H4 (cell line): Measurements from ENCODE around the gene ECE1. TPM values are rescaled to one million over a fixed set of nuclear protein-coding genes. Genes with fewer than 3 reads are reported as not detected.
"Not testable (repeated sequence)": the region's sequence is repeated elsewhere in the genome, so short reads cannot be mapped to it uniquely, and the experiment has no call there.

Source experiments
- DNase-seq: peaks from one replicate; pipeline ENCODE4 v3.0.0-alpha.2; 2015; ENCODE audit warnings: low spot score
- total RNA-seq: library from RNA; depleted of rRNA; stranded (reverse); fragments of >200 nt; shearing (Covaris generic); gene quantifications from 2 replicates; pipeline ENCODE4 v1.2.3, GENCODE V29; 2014; rRNA removed

ECE1 gene
- total RNA-seq, 1 experiment from 2014 or later, result 55.2 TPM

DNA sequence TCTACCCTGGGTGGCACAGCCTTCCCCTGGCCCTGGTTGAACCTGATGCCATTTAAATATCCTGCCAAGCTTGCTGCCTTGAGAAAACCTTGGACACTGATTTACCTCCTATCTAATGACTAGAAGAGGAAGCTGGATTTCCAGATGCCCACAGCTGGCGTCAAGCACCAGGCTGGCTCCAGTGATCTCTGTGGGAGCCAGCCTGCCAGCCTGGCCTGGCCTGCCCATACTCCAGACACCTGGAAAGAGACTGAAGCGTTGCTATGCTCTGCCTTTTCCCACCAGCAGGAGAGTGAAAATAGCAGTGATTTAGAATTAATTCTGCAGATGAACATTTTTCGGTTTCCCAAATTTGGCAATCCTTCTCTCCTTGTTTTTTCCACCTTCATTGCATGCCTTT lies 102.0 kb downstream of the ECE1 start:
- no peak for DNase-seq

DNA sequence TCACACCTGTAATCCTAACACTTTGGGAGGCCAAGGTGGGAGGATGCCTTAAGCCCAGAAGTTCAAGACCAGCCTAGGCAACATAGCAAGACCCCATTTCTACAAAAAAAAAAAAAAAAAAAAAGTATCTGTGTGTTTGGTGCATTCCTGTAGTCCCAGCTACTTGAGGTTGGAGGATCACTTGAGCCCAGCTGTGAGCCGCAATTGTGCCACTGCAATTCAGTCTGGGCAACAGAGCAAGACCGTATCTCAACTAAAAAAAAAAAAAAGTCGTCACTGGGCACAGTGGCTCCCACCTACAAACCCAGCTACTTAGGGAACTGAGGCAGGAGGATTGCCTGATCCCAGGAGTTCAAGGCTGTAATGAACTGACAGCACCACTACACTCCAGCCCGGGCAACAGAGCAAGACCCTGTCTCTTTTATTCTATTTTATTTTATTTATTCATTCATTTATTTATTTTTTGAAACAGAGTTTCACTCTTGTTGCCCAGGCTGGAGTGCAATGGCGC lies 105.0 kb downstream of the ECE1 start:
- no peak for DNase-seq

DNA sequence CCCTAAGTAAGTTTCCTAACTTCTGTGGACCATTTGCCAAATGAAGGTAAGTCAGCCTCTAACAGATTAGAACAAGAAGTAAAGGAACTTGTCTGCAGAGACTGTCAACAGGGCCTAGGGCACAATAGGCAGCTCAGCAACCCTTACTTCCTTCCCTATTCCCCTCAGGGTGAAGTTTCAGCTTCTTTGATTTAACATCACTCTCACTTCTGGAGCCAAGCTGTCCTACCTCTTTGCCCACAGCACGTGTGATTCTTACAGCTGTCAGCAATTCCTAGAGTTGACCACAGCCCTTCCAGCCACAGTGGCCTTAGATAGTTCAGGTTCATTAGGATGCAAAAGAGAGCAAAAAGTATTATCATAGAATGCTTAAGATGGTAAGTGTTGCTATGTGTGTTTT lies 106.0 kb downstream of the ECE1 start:
- no peak for DNase-seq

DNA sequence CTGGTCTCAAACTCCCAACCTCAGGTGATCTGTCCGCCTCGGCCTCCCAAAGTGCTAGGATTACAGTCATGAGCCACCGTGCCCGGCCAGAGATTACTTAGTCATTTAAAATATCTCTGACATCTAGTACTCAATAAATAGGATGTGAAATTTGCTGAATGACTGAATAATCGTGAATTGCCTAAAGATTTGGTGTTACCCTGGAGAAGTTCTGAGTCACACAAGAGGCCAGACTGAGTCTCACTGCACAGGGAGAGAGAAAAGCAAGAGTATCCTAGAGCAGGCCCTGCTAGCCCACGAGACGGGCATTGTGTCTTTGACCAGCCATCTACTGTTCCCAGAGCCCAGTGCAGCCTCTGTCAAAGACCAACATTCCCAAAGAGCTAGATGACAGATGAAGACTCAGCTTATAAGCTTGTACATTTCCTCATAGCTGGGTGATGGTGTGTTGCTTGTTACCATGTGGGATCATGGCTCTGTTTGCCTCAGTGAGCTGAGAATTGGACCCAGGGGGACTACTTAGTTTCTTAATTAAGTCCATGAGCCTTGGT lies 108.0 kb downstream of the ECE1 start:
- DNase-seq, result no peak

- DNase-seq, result not testable (repeated sequence)
Observed at GRCh38 chr1:21178271-21178670, 112.0 kb downstream of the ECE1 start.

DNA sequence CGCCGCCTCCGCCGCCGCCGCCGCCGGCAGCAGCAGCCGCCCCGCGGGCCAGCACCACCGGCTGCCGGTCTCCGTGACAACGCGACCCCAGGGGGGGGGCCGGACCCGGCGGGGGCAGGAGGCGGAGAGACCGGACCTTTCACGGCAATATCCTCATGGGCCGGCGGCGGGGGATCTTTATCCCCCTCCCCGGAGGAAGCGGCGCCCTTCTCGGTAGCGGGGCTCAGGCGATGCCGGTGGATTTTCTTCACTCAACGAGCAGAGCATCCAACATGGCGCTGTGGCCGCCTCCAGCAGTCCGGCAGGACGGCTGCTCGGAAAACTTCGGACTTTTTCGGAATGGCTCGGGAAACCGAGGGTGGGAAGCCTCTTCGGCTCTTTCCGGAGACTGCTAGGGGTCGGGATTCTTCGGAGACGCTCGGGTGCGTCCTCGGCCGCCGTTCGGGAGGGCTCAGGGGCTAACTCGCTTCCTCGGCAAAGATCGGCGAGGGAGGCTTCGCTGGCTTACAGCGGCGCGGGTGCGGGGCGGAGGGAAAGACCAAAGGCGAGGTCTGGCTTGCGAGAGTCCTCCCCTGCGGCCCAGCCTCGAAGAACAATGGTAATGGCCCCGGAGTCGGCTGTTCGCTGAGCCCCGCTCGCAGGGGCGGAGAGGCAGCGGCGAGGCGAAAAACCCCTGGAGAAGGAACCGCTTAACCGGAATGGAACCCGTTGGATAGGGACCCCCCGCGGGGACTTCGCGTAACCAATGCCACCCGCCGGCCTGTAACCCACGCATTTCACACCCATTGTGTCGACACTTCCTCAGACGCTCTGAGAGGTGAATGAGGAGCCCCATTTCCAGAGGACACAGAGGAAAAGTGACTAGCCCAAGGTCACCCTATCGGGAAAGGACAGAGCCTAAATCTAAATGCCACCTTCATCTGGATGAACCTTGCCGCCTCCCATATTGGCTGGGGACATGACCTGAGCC lies 113.4 kb downstream of the ECE1 start, which contains the start of gene EIF4G3:
Gene EIF4G3, minus strand, starts transcription at position 312 of the 970 bp plus-strand sequence. CDS start 174,155 bp downstream, outside the sequence.
- peak; percentile 92 for DNase-seq

DNA sequence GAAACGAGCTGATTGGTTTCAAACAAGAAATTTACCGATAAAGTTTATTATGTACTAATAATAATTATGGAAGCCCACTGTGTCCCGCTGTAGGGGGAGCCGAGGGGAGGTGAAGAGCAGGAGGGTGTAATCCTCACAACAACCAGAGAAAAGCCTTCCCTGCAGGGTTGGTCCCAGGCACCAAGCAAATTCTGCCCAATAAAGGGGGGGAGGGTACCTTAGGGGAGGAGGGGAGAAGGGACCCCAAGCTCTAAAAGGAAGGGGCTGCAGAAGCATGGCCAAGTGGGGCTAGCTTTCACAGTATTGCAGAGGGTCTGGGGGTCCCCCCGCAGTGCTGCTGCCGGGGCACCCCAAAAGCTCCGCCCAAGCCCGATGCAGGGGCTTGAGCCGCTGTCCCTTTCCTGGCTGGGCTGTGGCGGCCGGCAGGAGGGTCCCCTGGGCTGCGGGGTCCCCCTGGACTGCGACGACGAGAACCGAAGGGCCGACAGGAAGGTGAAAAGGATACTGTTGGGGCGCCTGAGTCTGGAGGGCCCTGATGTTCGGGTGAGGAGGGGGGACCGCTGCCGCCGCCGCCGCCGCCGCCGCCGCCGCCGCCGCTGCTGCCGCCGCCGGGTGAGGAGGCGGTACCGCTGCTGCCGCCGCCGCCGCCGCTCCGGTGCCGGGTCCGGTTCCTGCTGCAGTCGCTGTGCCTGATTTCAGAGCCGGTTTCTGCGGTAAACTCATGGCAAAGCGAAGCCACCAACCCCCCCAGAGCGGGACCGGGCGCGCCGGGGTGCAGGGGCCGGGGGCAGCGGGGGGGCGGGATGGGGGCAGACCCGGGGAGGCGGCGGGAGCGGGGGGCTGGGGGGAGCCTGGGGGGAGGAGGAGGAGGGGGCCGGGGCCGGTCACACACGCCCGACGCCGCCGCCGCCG lies 114.3 kb downstream of the ECE1 start:
- no peak for DNase-seq

GRCh38 chr1:21175324-21175669 lies 115.0 kb downstream of the ECE1 start:
- peak; percentile 24 for DNase-seq

DNA sequence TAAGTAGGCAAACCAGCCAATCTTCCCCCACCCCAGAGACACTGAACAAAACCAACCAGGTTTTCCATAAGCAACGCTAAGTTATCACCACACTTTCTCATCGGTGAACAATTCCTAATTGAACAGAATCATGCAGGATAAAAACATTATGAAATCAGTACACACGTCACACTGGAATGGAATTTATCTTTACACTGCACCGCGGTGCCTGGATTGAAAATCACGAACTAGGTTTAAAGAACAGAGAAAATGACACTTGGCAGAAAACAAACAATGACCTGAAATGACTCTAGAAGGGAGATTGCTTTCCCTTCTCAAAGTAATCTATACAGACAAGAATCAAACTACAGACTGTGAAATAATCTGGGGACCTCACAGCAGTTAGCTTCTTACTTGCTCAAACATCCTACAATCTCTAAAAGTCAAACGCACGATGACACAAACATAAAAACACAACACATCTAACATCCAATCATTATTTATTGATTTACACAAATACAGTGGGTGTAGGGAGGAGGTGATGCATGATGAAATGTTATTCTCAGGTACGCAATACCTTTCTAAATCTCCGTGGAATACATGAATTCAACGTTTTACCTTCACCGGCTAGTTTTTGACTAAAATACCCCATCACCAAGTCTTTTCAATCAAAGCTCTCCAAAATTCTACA lies 115.5 kb downstream of the ECE1 start:
- no peak for DNase-seq

DNA sequence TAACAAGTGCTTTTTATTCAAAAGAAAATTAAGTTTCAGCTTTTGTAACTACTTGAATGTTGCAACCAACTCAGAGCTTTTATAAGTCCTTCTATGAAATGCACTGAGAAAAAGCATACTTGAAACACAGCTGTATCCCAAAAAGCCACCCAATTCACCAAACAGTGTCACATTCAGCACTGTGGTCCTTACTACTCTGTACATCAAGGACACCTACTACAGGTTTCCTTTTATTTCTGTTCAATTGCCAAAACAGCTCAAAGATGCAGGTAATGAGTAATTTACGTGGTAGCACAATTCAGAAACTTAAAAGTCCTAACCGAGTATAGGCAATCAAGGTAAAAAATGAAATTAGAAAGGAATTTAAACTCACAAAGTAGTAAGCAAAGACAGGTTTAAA lies 116.0 kb downstream of the ECE1 start:
- DNase-seq, result no peak

GRCh38 chr1:21173096-21173495 lies 117.2 kb downstream of the ECE1 start:
- not testable (repeated sequence) for DNase-seq

DNA sequence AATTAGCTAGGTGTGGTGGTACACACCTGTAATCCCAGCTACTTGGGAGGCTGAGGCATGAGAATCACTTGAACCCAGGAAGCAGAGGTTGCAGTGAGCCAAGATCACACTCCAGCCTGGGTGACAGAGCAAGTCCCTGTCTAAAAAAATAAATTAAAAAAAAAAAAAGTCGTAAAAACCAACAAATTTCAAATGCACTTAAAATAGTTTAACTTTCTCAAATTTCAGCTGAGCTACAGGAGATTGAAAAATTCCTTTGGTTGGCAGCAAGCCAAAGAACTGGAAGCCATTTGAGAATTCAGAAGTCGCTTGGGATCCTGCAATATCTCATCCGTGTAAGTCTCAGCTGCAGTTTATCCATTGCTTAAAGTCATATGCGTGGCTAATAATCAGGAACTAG lies 119.4 kb downstream of the ECE1 start:
- DNase-seq, result not testable (repeated sequence)

- no peak for DNase-seq
Observed at GRCh38 chr1:21168444-21168843, 121.8 kb downstream of the ECE1 start.

Other genes starting within 250 kb of the ECE1 start
- 14.5 and 22.6 TPM in 2 replicates for gene EIF4G3, start 113.6 kb downstream of the ECE1 start, total RNA-seq
- gene NBPF3, start 149.7 kb upstream of the ECE1 start, total RNA-seq, result 12.0 and 13.9 TPM in 2 replicates
- 0.14 TPM in 1 of 2 replicates, not detected in the other for gene ALPL, start 219.0 kb upstream of the ECE1 start, total RNA-seq